ENCODE data around the gene BRIP1. TPM values are rescaled to one million over a fixed set of nuclear protein-coding genes. Genes with fewer than 3 reads are reported as not detected.

Gene BRIP1
- total and polyA plus RNA-seq, 9 of the 15 experiments (the other 6 are each of a cell fraction or from before 2014, with no cell fraction given), result 2.4 to 17.5 (median 11.2) TPM

DNA sequence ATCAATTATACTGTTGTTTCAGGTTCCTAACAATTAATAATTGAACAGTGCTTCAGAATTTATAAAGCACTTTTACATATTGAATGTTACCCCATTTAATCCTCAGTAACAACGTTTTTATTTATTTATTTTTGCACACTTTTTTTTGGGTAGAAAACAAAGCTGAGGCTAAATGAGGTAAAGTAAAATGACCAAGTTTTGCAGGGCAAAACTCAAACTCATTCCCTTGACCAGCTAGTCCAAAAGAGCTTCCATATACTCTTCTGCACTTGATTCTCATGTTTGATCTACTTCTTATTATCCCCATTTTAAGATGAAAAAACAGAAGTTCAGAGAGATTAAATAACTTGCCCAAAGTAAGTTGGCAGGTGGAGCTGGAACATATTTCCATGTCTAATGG is 191.2 kb downstream of the BRIP1 start:
- CTCF ChIA-PET (ENCODE audit: low intra/inter-chr PET ratio), result no interaction called here
- in situ Hi-C loops (cut with MboI), result no loop called here
- DNase-seq (ENCODE audit: extremely low read depth in 1 of 4, low spot score in 3 of 4) (no peak), FAIRE-seq (no peak), ATAC-seq (no peak)
- no peak overlapping the region for H3K4me2 ChIP-seq (ENCODE audit: insufficient read depth, low read length)
- H2AFZ ChIP-seq (ENCODE audit: low read depth, low read length), result no peak overlapping the region
- H4K20me1 ChIP-seq (replicated peaks; ENCODE audit: control insufficient read depth, insufficient read depth, low read length), result no peaks in the 10 kb centered on the region
- POLR2A ChIA-PET, result no interaction called here
- H3K9me3 ChIP-seq (replicated peaks; ENCODE audit: control insufficient read depth, insufficient read depth, low read depth, low read length), result no peaks in the 10 kb centered on the region
- no peaks in the 10 kb centered on the region for H3K9me1 ChIP-seq (ENCODE audit: control insufficient read depth, insufficient read depth, low read length)
- H3K9ac ChIP-seq (ENCODE audit: insufficient read depth in 1 of 2, low read depth in 2 of 2, low read length in 2 of 2), result no peak overlapping the region
- no peak overlapping the region for H3K4me3 ChIP-seq
- intact Hi-C loops (cut with micrococcal nuclease), result no loop called here
- no peak for TF ChIP-seq DPF2 (IDR thresholded peaks at IDR 0.05)
- no peak for TF ChIP-seq KLF1 (tag; IDR thresholded peaks at IDR 0.05)
- TF ChIP-seq, protein P1, sequence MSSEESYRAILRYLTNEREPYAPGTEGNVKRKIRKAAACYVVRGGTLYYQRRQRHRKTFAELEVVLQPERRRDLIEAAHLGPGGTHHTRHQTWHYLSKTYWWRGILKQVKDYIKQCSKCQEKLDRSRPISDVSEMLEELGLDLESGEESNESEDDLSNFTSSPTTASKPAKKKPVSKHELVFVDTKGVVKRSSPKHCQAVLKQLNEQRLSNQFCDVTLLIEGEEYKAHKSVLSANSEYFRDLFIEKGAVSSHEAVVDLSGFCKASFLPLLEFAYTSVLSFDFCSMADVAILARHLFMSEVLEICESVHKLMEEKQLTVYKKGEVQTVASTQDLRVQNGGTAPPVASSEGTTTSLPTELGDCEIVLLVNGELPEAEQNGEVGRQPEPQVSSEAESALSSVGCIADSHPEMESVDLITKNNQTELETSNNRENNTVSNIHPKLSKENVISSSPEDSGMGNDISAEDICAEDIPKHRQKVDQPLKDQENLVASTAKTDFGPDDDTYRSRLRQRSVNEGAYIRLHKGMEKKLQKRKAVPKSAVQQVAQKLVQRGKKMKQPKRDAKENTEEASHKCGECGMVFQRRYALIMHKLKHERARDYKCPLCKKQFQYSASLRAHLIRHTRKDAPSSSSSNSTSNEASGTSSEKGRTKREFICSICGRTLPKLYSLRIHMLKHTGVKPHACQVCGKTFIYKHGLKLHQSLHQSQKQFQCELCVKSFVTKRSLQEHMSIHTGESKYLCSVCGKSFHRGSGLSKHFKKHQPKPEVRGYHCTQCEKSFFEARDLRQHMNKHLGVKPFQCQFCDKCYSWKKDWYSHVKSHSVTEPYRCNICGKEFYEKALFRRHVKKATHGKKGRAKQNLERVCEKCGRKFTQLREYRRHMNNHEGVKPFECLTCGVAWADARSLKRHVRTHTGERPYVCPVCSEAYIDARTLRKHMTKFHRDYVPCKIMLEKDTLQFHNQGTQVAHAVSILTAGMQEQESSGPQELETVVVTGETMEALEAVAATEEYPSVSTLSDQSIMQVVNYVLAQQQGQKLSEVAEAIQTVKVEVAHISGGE (CRISPR knock-in tag; IDR thresholded peaks at IDR 0.05), result peak in 1 of 3 experiments; percentile 43; a peak in 1 of 6 replicates
- TF ChIP-seq ZNF785 (CRISPR knock-in tag; IDR thresholded peaks at IDR 0.05), result no peak
- H3K79me2 ChIP-seq (ENCODE audit: control insufficient read depth, insufficient read depth, low read length), result no peaks in the 10 kb centered on the region
- H3K27me3 ChIP-seq (ENCODE audit: control insufficient read depth in 2 of 2, insufficient read depth in 2 of 2, low read length in 2 of 2), result peaks cover 0 to 4% of the 10 kb centered on the region in 2 experiments; a peak in 1 of 5 replicates
- no peaks in the 10 kb centered on the region for H3K36me3 ChIP-seq (ENCODE audit: control insufficient read depth, insufficient read depth, low read length)
- BruUV-seq (replicated peaks), result no TSS peak
- 5% methylated on average over 1 of the region's 1 CpG for WGBS (ENCODE audit: insufficient coverage, low coverage, missing lambda C conversion rate)
- H3K4me1 ChIP-seq (replicated peaks in 1 of 2; ENCODE audit: control insufficient read depth in 2 of 2, insufficient read depth in 2 of 2, low read length in 2 of 2), result no peaks in the 10 kb centered on the region
- no peak overlapping the region for H3K27ac ChIP-seq (ENCODE audit: extremely low read depth, low read depth, low read length)
